H1 (cell line): Measurements from ENCODE around the gene KISS1R. TPM values are rescaled to one million over a fixed set of nuclear protein-coding genes. Genes with fewer than 3 reads are reported as not detected.
A peak's percentile ranks its signal among the peaks of the same experiment; 100 is the strongest.

Experiments used
- CTCF ChIA-PET: fragments of 300-600 bp; sonication (Branson Sonifier 250); formaldehyde crosslinking; loops from one replicate; lab custom pipeline; 2021; ENCODE audit not compliant: partially characterized antibody; lab: Charles Lee
- POLR2A ChIA-PET: fragments of 300-600 bp; sonication (Branson Sonifier 250); formaldehyde crosslinking; loops from one replicate; lab custom pipeline; 2021; ENCODE audit warnings: inconsistent platforms; ENCODE audit not compliant: partially characterized antibody; lab: Charles Lee
- DNase-seq, 2 experiments: peaks; one replicate each; pipeline versions ENCODE4 v3.0.0 to v3.0.0-alpha.2; 2010 to 2022; ENCODE audit warnings: low spot score in 2 of 2, low read depth in 1 of 2, mixed read lengths in 1 of 2
- FAIRE-seq: peaks from 2 replicates; lab custom pipeline; 2011; peaks lifted over from hg19 to GRCh38; lab: Jason Lieb, UNC
- H2AFZ ChIP-seq: 2 replicates; pipeline ENCODE4 v1.8.1; 2012; ENCODE audit warnings: low read length, inconsistent platforms
- H2AK5ac ChIP-seq: 2 replicates; pipeline ENCODE4 v1.6.1; 2013; ENCODE audit warnings: low read depth, low read length
- H2BK120ac ChIP-seq: replicated peaks from 2 replicates; pipeline ENCODE3; 2013; ENCODE audit warnings: low read depth, low read length, inconsistent platforms
- H2BK12ac ChIP-seq: 2 replicates; pipeline ENCODE4 v1.6.1; 2013; ENCODE audit warnings: low read depth, low read length
- H2BK15ac ChIP-seq: 2 replicates; pipeline ENCODE4 v1.6.1; 2013; ENCODE audit warnings: low read length
- H2BK20ac ChIP-seq: 2 replicates; pipeline ENCODE4 v1.6.1; 2013; ENCODE audit warnings: low read length
- H2BK5ac ChIP-seq: 2 replicates; pipeline ENCODE4 v1.6.1; 2013; ENCODE audit warnings: low read depth, low read length
- H3K14ac ChIP-seq: 2 replicates; pipeline ENCODE4 v1.6.1; 2013; ENCODE audit warnings: inconsistent platforms; ENCODE audit not compliant: insufficient read length
- H3K18ac ChIP-seq: 2 replicates; pipeline ENCODE4 v1.6.1; 2013; ENCODE audit warnings: low read length; ENCODE audit errors: extremely low read depth
- H3K23ac ChIP-seq: 2 replicates; pipeline ENCODE4 v1.6.1; 2013; ENCODE audit warnings: inconsistent platforms; ENCODE audit not compliant: insufficient read length
- H3K23me2 ChIP-seq: 2 replicates; pipeline ENCODE4 v1.6.1; 2013; ENCODE audit warnings: low read depth, low read length
- H3K27ac ChIP-seq: 2 replicates; pipeline ENCODE4 v1.6.1; 2011; ENCODE audit warnings: low read depth, low read length, inconsistent platforms
- H3K27me3 ChIP-seq, 4 experiments: replicated peaks in 1 of 4; 1 replicate in 1 of 4; 2 replicates in 3 of 4; pipeline versions ENCODE4 v1.6.1 to v1.8.1; 2011 to 2013; ENCODE audit warnings: low read length in 3 of 4, mild to moderate bottlenecking in 3 of 4, inconsistent platforms in 2 of 4, mixed read lengths in 2 of 4, moderate library complexity in 1 of 4; ENCODE audit not compliant: control insufficient read depth in 3 of 4, insufficient read depth in 3 of 4; ENCODE audit errors: extremely low read depth in 1 of 4
- H3K36me3 ChIP-seq, 4 experiments: 2 replicates each; pipeline versions ENCODE4 v1.6.1 to v1.8.1; 2011 to 2013; ENCODE audit warnings: mild to moderate bottlenecking in 4 of 4, low read length in 3 of 4, moderate library complexity in 2 of 4, control low read depth in 1 of 4, inconsistent platforms in 1 of 4; ENCODE audit not compliant: insufficient read depth in 4 of 4, control insufficient read depth in 2 of 4
- H3K4ac ChIP-seq: replicated peaks from 2 replicates; pipeline ENCODE3; 2013; ENCODE audit warnings: low read length, low read depth, mixed read lengths, inconsistent platforms; ENCODE audit not compliant: insufficient read length
- H3K4me1 ChIP-seq, 4 experiments: replicated peaks in 1 of 4; 1 replicate in 1 of 4; 2 replicates in 3 of 4; pipeline versions ENCODE4 v1.6.1 to v1.8.1; 2011 to 2013; ENCODE audit warnings: low read length in 3 of 4, inconsistent platforms in 2 of 4, mixed read lengths in 1 of 4; ENCODE audit not compliant: insufficient read depth in 4 of 4, control insufficient read depth in 3 of 4
- H3K4me2 ChIP-seq, 2 experiments: 2 replicates each; pipeline versions ENCODE4 v1.6.1 to v1.8.1; 2011 to 2013; ENCODE audit warnings: low read depth in 2 of 2, low read length in 2 of 2, control low read depth in 1 of 2, inconsistent platforms in 1 of 2, mild to moderate bottlenecking in 1 of 2; ENCODE audit not compliant: insufficient read depth in 1 of 2
- H3K4me3 ChIP-seq, 4 experiments: fragments of 200-600, 300-600 bp in 1 of 4; sonication (generic), shearing (Covaris generic), sonication (Bioruptor Twin) in 1 of 4; 2 replicates each; pipeline versions ENCODE4 v1.5.1 to v1.8.1; 2011 to 2016; ENCODE audit warnings: low read length in 4 of 4, low read depth in 3 of 4, control low read depth in 2 of 4, inconsistent platforms in 2 of 4, mild to moderate bottlenecking in 2 of 4, mixed read lengths in 1 of 4, moderate library complexity in 1 of 4; ENCODE audit not compliant: insufficient read depth in 2 of 4; ENCODE audit errors: extremely low read depth in 1 of 4
- H3K56ac ChIP-seq: replicated peaks from 2 replicates; pipeline ENCODE3; 2013; ENCODE audit warnings: low read depth, mild to moderate bottlenecking, mixed read lengths, low read length, inconsistent platforms; ENCODE audit not compliant: insufficient read length
- H3K79me1 ChIP-seq: 2 replicates; pipeline ENCODE4 v1.6.1; 2013; ENCODE audit warnings: low read depth, low read length, control low read depth
- H3K79me2 ChIP-seq, 2 experiments: 2 replicates each; pipeline versions ENCODE4 v1.6.1 to v1.8.1; 2012 to 2013; ENCODE audit warnings: low read length in 2 of 2, mild to moderate bottlenecking in 2 of 2, inconsistent platforms in 1 of 2; ENCODE audit not compliant: insufficient read depth in 2 of 2, control insufficient read depth in 1 of 2
- H3K9ac ChIP-seq, 4 experiments: replicated peaks in 1 of 4; 1 replicate in 1 of 4; 2 replicates in 3 of 4; pipeline versions ENCODE4 v1.6.1 to v1.8.1; 2011 to 2013; ENCODE audit warnings: low read depth in 3 of 4, low read length in 3 of 4, control low read depth in 2 of 4, mild to moderate bottlenecking in 2 of 4, moderate library complexity in 2 of 4, inconsistent platforms in 1 of 4; ENCODE audit errors: extremely low read depth in 1 of 4
- H3K9me3 ChIP-seq, 2 experiments: 2 replicates each; pipeline versions ENCODE4 v1.6.1 to v1.8.1; 2012 to 2013; ENCODE audit warnings: mild to moderate bottlenecking in 2 of 2, moderate library complexity in 2 of 2, control low read depth in 1 of 2, inconsistent platforms in 1 of 2, low read depth in 1 of 2, low read length in 1 of 2, mixed read lengths in 1 of 2; ENCODE audit not compliant: insufficient read depth in 2 of 2
- H4K20me1 ChIP-seq, 2 experiments: replicated peaks in 1 of 2; 2 replicates each; pipeline versions ENCODE3 to v1.8.1; 2011 to 2013; ENCODE audit warnings: inconsistent platforms in 2 of 2, low read length in 2 of 2, mild to moderate bottlenecking in 1 of 2; ENCODE audit not compliant: insufficient read depth in 2 of 2, control insufficient read depth in 1 of 2
- H4K5ac ChIP-seq: 2 replicates; pipeline ENCODE4 v1.6.1; 2013; ENCODE audit warnings: low read length, low read depth, mixed read lengths, inconsistent platforms; ENCODE audit not compliant: insufficient read length
- H4K8ac ChIP-seq: 2 replicates; pipeline ENCODE4 v1.8.0; 2013; ENCODE audit warnings: mild to moderate bottlenecking, moderate library complexity, low read length, inconsistent platforms; ENCODE audit not compliant: insufficient read depth; ENCODE audit errors: extremely low read depth
- H4K91ac ChIP-seq: replicated peaks from 2 replicates; pipeline ENCODE3; 2013; ENCODE audit warnings: low read length, mixed read lengths, inconsistent platforms; ENCODE audit not compliant: insufficient read length
- BACH1 ChIP-seq: IDR thresholded peaks from 2 replicates; pipeline ENCODE4 v1.6.1; 2012; ENCODE audit warnings: low read length, improper control_type of control experiment
- BCL11A ChIP-seq, 2 experiments: IDR thresholded peaks; one replicate each; pipeline ENCODE4 v1.6.1; 2011; ENCODE audit warnings: low read depth in 2 of 2, low read length in 2 of 2, mild to moderate bottlenecking in 2 of 2
- KDM1A ChIP-seq: fragments of 200-600, 300-600 bp; sonication (generic); IDR thresholded peaks from 2 replicates; pipeline ENCODE4 v1.7.1; 2016; ENCODE audit warnings: mild to moderate bottlenecking, low read length, borderline replicate concordance
- KDM5A ChIP-seq: fragments of 200-600 bp; IDR thresholded peaks from 2 replicates; pipeline ENCODE4 v1.7.1; 2012; ENCODE audit warnings: mild to moderate bottlenecking, low read length, inconsistent platforms, mixed read lengths
- NANOG ChIP-seq: IDR thresholded peaks from 2 replicates; pipeline ENCODE4 v1.6.1; 2011; ENCODE audit warnings: low read length, low read depth, mild to moderate bottlenecking, inconsistent platforms; ENCODE audit not compliant: insufficient read depth, poor library complexity, severe bottlenecking
- POLR2AphosphoS5 ChIP-seq: IDR thresholded peaks from 2 replicates; pipeline ENCODE4 v1.6.1; 2011; ENCODE audit warnings: low read depth, low read length
- RBBP5 ChIP-seq: IDR thresholded peaks from 2 replicates; pipeline ENCODE4 v1.7.1; 2012; ENCODE audit warnings: low read depth, mild to moderate bottlenecking, inconsistent platforms, low read length, moderate library complexity, borderline replicate concordance
- SP2 ChIP-seq: IDR thresholded peaks from 2 replicates; pipeline ENCODE4 v1.6.1; 2012; ENCODE audit warnings: mild to moderate bottlenecking, low read length, inconsistent platforms
- TAF1 ChIP-seq: IDR thresholded peaks from 2 replicates; pipeline ENCODE4 v1.6.1; 2011; ENCODE audit warnings: mild to moderate bottlenecking, low read depth, low read length
- TAF7 ChIP-seq: optimal IDR thresholded peaks from 2 replicates; pipeline ENCODE3; 2011; ENCODE audit warnings: low read depth, mild to moderate bottlenecking, inconsistent platforms, low read length, moderate library complexity, borderline replicate concordance
- TEAD4 ChIP-seq: IDR thresholded peaks from 2 replicates; pipeline ENCODE4 v1.6.1; 2012; ENCODE audit warnings: low read depth, low read length, inconsistent platforms, mixed read lengths
- USF2 ChIP-seq: IDR thresholded peaks from 2 replicates; pipeline ENCODE4 v1.6.1; 2011; ENCODE audit warnings: low read length, improper control_type of control experiment
- WGBS, 2 experiments: shearing (Covaris generic) in 1 of 2; methylation state at CpG; one replicate each; pipeline versions ENCODE4 v1.1.6 to v1.1.7; 2013 to 2015; ENCODE audit warnings: low lambda C conversion rate in 2 of 2, mixed read lengths in 2 of 2, inconsistent platforms in 1 of 2, low coverage in 1 of 2, missing lambda C conversion rate in 1 of 2; ENCODE audit not compliant: insufficient replicate concordance in 2 of 2, insufficient coverage in 1 of 2, insufficient read length in 1 of 2; ENCODE audit errors: extremely low coverage in 1 of 2, missing lambda C conversion rate in 1 of 2; 5-methylcytosine and 5-hydroxymethylcytosine counted together
- polyA plus RNA-seq, 7 experiments: library from polyadenylated mRNA; depleted of rRNA in 3 of 7; stranded (reverse) in 5 of 7; unstranded in 2 of 7; fragments of >200 nt in 5 of 7; fragments of 200-250 nt in 2 of 7; gene quantifications; 1 replicate in 5 of 7; 2 replicates in 1 of 7; 4 replicates in 1 of 7; pipeline versions ENCODE4 v1.2.1 to v1.2.3, GENCODE V29; 2011 to 2013; ENCODE audit warnings: missing spikeins in 2 of 7, mixed read lengths in 2 of 7
- total RNA-seq: library from RNA; stranded (reverse); fragmentation: NEBNext Ultra II Directional; extraction: Animal tissue kit (Norgen Biotek cat#: 25700); gene quantifications from 2 replicates; pipeline ENCODE4 v1.2.1, GENCODE V29; 2021

Gene KISS1R
- total and polyA plus RNA-seq, 2 of the 8 experiments (the other 6 are each of a cell fraction or from before 2014, with no cell fraction given): 2.3 to 2.7 TPM

GRCh38 chr19:939439-939838 lies 22.3 kb downstream of the KISS1R start:
- Histone ChIP-seq H3K23ac (no peak overlapping the region), H3K18ac (no peak overlapping the region), H3K14ac (no peak overlapping the region), H3K9me3 (no peaks in the 10 kb centered on the region), H2BK120ac (no peak overlapping the region), H3K27ac (no peak overlapping the region; the same call in 1 of the 2 replicates), H3K4ac (no peak overlapping the region), H3K79me1 (peaks cover 16% of the 10 kb centered on the region), H3K4me2 (no peak overlapping the region), H2AK5ac (no peak overlapping the region), H3K9ac (no peak overlapping the region), H3K27me3 (no peaks in the 10 kb centered on the region), H3K4me3 (no peak overlapping the region), H2BK15ac (no peak overlapping the region), H3K79me2 (peaks cover 5 to 67% of the 10 kb centered on the region in 2 experiments), H2BK5ac (peak overlapping the region; percentile 56; the same call in 1 of the 2 replicates), H2BK20ac (no peak overlapping the region), H2AFZ (no peak overlapping the region), H3K4me1 (no peaks in the 10 kb centered on the region), H3K23me2 (no peaks in the 10 kb centered on the region), H4K5ac (no peak overlapping the region), H2BK12ac (no peak overlapping the region), H4K91ac (no peak overlapping the region), H3K36me3 (peaks cover 3 to 13% (median 5%) of the 10 kb centered on the region in 4 experiments; a peak in 7 of 8 replicates), H4K8ac (no peak overlapping the region), H3K56ac (no peak overlapping the region), H4K20me1 (peaks cover 7 to 41% of the 10 kb centered on the region in 2 experiments)
- WGBS, 2 experiments: 94% methylated on average over 22 of the region's 22 CpGs; no CpG with 5 or more reads in 1 of the 2 experiments
- DNase-seq (no peak), FAIRE-seq (no peak)
- CTCF ChIA-PET: interaction anchor here (0.6 to 2.5 kb wide), 4 partner anchors 8 to 1974 kb away, joined by 3 to 15 read pairs (median 5); no protein-coding TSS in a partner anchor
- POLR2A ChIA-PET: interaction anchor here (1.1 to 2.9 kb wide), 5 partner anchors 9 to 45 kb away, joined by 3 to 8 read pairs (median 4); partner anchors contain the start of gene WDR18
- TF ChIP-seq BACH1: no peak
- no peak for TF ChIP-seq TAF1
- TF ChIP-seq POLR2AphosphoS5: no peak
- no peak for TF ChIP-seq NANOG
- no peak for TF ChIP-seq TAF7
- TF ChIP-seq KDM5A: no peak
- TF ChIP-seq USF2: no peak
- TF ChIP-seq SP2: no peak
- TF ChIP-seq BCL11A (IDR thresholded peaks at IDR 0.05; ENCODE audit: low read depth in 2 of 2, low read length in 2 of 2): no peak
- TF ChIP-seq KDM1A: no peak
- TF ChIP-seq TEAD4: no peak
- no peak for TF ChIP-seq RBBP5
